ENCODE data around the gene PATJ. TPM values are rescaled to one million over a fixed set of nuclear protein-coding genes. Genes with fewer than 3 reads are reported as not detected.
"Not testable (repeated sequence)": the region's sequence is repeated elsewhere in the genome, so short reads cannot be mapped to it uniquely, and the experiment has no call there.

Gene PATJ
- total and polyA plus RNA-seq, 10 donors: 2.3 to 32.2 (median 17.7) TPM

- Histone ChIP-seq H3K4me3 (no peak overlapping the region), H3K27ac (no peak overlapping the region), H3K9me3 (no peaks in the 10 kb centered on the region), H3K27me3 (replicated peaks in 1 of 7) (no peaks in the 10 kb centered on the region), H3K36me3 (no peaks in the 10 kb centered on the region), H3K4me1 (no peaks in the 10 kb centered on the region)
- TF ChIP-seq, protein P1, sequence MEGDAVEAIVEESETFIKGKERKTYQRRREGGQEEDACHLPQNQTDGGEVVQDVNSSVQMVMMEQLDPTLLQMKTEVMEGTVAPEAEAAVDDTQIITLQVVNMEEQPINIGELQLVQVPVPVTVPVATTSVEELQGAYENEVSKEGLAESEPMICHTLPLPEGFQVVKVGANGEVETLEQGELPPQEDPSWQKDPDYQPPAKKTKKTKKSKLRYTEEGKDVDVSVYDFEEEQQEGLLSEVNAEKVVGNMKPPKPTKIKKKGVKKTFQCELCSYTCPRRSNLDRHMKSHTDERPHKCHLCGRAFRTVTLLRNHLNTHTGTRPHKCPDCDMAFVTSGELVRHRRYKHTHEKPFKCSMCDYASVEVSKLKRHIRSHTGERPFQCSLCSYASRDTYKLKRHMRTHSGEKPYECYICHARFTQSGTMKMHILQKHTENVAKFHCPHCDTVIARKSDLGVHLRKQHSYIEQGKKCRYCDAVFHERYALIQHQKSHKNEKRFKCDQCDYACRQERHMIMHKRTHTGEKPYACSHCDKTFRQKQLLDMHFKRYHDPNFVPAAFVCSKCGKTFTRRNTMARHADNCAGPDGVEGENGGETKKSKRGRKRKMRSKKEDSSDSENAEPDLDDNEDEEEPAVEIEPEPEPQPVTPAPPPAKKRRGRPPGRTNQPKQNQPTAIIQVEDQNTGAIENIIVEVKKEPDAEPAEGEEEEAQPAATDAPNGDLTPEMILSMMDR (IDR thresholded peaks at IDR 0.05 in 8 of 11, conservative IDR thresholded peaks at IDR 0.05 in 3 of 11): no peak
- intact Hi-C loops (cut with DNase I; ENCODE audit: low total_unique reads): no loop called here
- no peak for DNase-seq
- WGBS, 5 donors: 79 to 96% (median 89%) methylated on average over 4 of the region's 4 CpGs
These were observed 99.8 kb downstream of the PATJ start for GRCh38 chr1:61842036-61842435.

DNA sequence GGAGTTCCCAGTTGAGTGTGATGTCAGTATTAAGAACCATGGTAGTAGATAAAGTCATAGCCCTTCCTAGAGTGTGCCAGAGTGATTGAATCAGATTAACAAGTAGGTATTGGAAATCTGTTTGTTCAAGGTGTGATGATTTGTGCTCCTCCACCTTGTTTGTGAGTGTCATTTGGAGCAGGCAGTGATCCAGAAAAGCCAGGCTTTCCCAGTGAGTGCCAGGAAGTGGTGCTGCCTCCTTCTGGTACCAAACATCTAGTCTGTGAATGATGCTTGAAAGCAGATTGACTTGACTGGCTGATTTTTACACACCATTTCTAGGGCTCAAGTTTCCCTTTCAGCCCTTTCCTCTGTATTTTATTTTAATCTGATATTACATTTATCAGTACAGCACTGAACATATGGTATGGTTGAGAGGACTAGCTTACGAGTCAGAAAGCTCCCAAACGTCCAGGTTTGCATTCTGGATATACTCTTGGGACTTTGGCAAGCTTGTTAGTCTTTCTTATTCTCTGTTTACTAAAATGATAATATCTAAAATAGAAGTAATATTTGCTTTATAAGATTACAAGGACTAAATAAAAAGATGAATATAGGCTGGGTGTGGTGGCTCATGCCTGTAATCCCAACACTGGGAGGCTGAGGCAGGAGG lies 100.7 kb downstream of the PATJ start:
- no peak for DNase-seq
- WGBS, 5 donors: 84 to 97% (median 91%) methylated on average over 2 of the region's 2 CpGs
- no peak overlapping the region for H3K4me3 ChIP-seq
- H3K27me3 ChIP-seq (replicated peaks in 1 of 7): no peaks in the 10 kb centered on the region
- H3K27ac ChIP-seq: no peak overlapping the region
- no peaks in the 10 kb centered on the region for H3K9me3 ChIP-seq
- TF ChIP-seq POLR2AphosphoS5 (IDR thresholded peaks at IDR 0.05) (no peak), POLR2A (IDR thresholded peaks at IDR 0.05) (no peak)
- TF ChIP-seq, protein P1 (IDR thresholded peaks at IDR 0.05 in 8 of 11, conservative IDR thresholded peaks at IDR 0.05 in 3 of 11): no peak
- H3K4me1 ChIP-seq: no peaks in the 10 kb centered on the region
- intact Hi-C loops (cut with DNase I; ENCODE audit: low total_unique reads): no loop called here
- H3K36me3 ChIP-seq: no peaks in the 10 kb centered on the region

DNA sequence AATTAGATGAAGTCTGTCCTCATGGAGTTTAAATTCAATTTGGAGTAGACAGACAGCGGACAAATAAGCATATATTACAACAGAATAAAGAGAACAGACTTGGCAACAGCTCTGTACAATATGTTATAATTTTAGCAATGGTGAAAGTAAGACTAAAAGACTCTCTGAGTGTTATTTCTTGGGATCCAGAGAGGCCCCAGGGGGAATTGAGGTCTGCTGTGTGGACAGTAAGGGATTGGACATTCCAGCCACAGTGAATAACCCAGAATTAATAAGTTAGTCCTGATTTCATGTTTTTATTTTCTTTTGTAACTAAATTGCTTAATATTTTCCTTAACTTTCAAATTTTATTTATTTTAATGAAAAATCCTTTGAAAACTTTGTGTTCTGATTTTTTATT lies 101.7 kb downstream of the PATJ start:
- H3K4me3 ChIP-seq: no peak overlapping the region
- intact Hi-C loops (cut with DNase I; ENCODE audit: low total_unique reads): no loop called here
- no peak for TF ChIP-seq POLR2AphosphoS5 (IDR thresholded peaks at IDR 0.05)
- TF ChIP-seq POLR2A (IDR thresholded peaks at IDR 0.05): no peak
- no peak for DNase-seq
- H3K4me1 ChIP-seq: no peaks in the 10 kb centered on the region
- H3K36me3 ChIP-seq: no peaks in the 10 kb centered on the region
- H3K27ac ChIP-seq: no peak overlapping the region
- H3K27me3 ChIP-seq (replicated peaks in 1 of 7): no peaks in the 10 kb centered on the region
- 91 to 100% (median 97%) methylated on average over 1 of the region's 1 CpG for WGBS, 5 donors
- H3K9me3 ChIP-seq: no peaks in the 10 kb centered on the region

DNA sequence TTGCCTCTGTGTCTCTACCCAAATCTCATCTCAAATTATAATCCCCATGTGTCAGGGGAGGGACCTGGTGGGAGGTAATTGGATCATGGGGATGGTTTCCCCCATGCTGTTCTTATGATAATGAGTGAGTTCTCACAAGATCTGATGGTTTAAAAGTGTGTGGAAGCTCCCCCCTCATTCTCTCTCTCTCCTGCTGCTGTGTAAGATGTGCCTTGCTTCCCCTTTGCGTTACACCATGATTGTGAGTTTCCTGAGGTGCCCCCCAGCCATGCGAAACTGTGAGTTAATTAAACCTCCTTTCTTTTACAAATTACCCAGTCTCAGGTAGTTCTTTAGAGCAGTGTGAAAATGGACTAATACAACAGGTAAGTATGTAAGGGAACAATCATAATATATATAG lies 102.4 kb downstream of the PATJ start:
- intact Hi-C loops (cut with DNase I; ENCODE audit: low total_unique reads); H3K27me3 ChIP-seq (replicated peaks in 1 of 7); H3K4me3 ChIP-seq; H3K9me3 ChIP-seq; H3K27ac ChIP-seq; DNase-seq; H3K4me1 ChIP-seq; H3K36me3 ChIP-seq: not testable (repeated sequence)
- 58 to 85% (median 80%) methylated on average over 2 of the region's 2 CpGs for WGBS, 5 donors

- H3K4me3 ChIP-seq: no peak overlapping the region
- H3K36me3 ChIP-seq: peaks cover 0 to 9% (median 2%) of the 10 kb centered on the region in 6 donors
- no peaks in the 10 kb centered on the region for H3K27me3 ChIP-seq (replicated peaks in 1 of 7)
- H3K27ac ChIP-seq: no peak overlapping the region
- H3K9me3 ChIP-seq: no peaks in the 10 kb centered on the region
- no peak for DNase-seq
- 52 to 73% (median 64%) methylated on average over 6 of the region's 6 CpGs for WGBS, 5 donors
- no peaks in the 10 kb centered on the region for H3K4me1 ChIP-seq
- no peak for TF ChIP-seq POLR2A (IDR thresholded peaks at IDR 0.05)
- TF ChIP-seq, protein P1 (IDR thresholded peaks at IDR 0.05 in 8 of 11, conservative IDR thresholded peaks at IDR 0.05 in 3 of 11): no peak
- no peak for TF ChIP-seq POLR2AphosphoS5 (IDR thresholded peaks at IDR 0.05)
- intact Hi-C loops (cut with DNase I; ENCODE audit: low total_unique reads): loop anchor here (5.0 to 10.0 kb wide), 3 partner anchors 396 to 1874 kb away; no protein-coding TSS in a partner anchor
These were observed 109.0 kb downstream of the PATJ start for GRCh38 chr1:61851235-61851634.
